Epidermal melanocyte (primary cell): ENCODE measurements around the gene SLC26A1.
"Not testable (repeated sequence)": the region's sequence is repeated elsewhere in the genome, so short reads cannot be mapped to it uniquely, and the experiment has no call there.

Experiments used
- DNase-seq: peaks from one replicate; pipeline ENCODE4 v3.0.0; 2011; ENCODE audit warnings: low spot score; ENCODE audit not compliant: insufficient read length

The SLC26A1 gene

DNA sequence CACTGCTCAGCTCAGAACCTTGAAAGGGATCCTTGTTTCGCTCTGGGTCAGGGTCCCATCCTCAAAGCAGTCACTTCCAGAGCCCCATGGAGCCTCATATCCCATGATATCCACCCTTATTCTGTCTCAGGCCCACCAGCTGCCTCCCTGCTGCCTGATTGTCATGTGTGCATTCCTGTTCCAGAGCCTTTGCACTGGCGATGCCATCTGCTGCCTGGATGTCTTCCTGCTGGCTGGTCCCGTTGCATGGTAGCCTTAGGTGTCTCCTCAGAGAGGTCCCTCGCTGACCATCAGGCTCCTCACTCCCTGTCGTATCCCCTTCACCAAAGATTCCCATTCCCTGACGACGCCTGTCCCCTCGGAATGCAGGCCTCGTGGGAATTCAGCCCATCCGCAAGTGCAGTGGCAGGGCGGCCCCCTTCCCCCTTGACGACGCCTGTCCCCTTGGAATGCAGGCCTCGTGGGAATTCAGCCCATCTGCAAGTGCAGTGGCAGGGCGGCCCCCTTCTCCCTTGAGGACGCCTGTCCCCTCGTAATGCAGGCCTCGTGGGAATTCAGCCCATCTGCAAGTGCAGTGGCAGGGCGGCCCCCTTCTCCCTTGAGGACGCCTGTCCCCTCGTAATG is 6.1 kb upstream of the SLC26A1 start:
- DNase-seq: not testable (repeated sequence)

GRCh38 chr4:998096-998691 is 5.0 kb upstream of the SLC26A1 start:
- no peak for DNase-seq

DNA sequence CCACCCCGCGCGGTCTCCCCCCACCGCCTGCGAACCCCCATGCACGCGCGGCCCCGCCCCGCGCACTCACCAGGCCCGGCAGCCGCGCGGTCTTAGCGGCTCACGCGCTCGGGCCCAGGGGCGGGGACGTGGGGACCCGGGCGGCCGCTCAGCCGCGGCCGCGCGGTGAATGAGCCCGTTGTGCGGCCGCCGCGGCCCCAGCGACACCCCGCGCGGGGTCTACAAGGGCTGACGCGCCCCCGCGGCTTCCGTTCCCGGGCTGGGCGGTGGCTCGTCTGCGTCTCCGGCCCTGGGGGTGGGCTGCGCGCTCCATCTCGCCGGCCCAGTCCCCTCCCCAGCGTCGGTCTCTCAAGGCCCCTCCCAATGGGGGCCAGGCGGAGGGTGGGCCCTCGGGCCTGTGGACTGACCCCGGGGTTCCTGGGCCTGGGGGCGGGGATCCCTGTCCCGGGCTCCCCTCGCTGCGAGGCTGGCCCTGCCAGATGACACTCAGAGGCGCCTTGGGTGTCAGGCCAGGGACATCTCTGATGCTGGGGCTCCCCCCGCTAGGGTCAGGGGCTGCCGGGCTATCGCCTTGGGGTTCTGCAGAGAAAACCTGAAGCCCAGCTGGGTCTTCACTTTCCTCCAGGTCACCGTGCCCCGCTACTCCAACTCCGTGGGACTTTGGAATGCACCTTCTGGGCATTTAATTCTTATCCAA is 4.3 kb upstream of the SLC26A1 start:
- DNase-seq: peak; percentile 75

DNA sequence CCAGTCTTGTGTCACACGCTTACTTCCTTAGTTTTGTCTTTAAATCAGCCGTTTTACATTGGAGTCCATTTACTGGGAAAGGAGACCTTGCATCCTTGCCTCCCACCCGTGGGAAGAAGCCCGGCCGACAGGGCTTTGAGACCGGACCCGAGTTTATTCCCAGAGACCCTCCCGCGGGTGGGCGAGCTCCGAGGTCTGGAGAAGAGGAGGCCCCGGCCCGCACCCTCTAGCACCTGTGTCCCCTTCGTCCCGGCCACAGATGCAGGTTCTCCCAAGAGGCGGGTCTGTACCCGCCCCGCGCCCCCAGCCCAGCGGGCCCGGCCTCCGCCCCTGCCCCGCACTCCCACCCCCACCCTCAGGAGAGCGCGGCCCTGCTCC is 3.8 kb upstream of the SLC26A1 start:
- no peak for DNase-seq

DNA sequence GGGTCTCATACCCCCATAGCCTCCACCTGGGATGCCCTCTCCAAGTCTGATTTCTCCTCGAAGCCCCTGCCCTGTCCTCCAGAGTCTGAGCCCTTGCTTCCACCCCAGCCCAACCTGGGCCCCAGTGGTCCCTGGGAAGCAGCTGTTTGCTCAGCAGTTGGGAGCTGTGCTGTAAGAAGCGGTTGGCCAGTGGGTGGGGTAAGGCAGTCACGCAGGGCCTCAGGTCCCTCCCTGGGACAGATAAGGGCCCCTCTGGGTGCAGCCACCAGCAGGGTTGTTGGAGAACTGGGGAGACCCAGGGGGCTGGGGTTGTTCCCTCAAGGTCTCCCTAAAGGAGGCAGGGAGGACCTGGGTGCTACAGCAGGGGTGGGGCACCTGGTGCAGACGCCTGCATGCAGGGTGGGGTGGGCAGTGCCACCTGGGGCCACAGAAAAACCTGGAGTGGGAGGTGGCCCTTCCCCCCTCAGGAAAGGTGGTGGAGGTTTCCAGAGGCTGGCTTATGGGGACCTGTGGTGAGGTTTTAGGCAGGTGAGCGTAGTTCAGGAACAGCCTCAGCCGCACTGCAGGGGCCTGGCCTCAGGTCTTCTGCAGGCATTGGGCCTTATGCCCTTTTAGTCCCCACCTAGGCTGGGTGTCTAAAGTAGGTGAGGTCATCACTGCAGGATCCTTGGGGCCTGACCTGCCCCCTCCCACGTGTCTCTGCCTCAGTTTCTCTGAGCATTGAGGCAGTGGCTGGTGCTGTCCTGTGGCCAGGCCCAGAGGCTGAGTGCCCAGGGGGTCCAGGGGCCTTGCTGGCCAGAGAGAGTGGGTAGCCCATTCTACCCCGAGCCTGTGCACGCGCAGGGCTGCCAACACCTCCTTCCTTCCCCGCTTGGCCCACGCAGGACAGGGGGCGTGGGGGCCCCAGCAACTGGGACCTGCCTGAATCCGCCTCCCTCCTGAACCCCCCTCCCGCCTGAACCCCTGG is 3.1 kb upstream of the SLC26A1 start:
- no peak for DNase-seq

GRCh38 chr4:995311-996026 is 2.3 kb upstream of the SLC26A1 start:
- DNase-seq: no peak

- DNase-seq: no peak
These were observed 700 bp downstream of the SLC26A1 start for GRCh38 chr4:992297-993110.

GRCh38 chr4:991451-992296 is 1.5 kb downstream of the SLC26A1 start:
- DNase-seq: no peak

DNA sequence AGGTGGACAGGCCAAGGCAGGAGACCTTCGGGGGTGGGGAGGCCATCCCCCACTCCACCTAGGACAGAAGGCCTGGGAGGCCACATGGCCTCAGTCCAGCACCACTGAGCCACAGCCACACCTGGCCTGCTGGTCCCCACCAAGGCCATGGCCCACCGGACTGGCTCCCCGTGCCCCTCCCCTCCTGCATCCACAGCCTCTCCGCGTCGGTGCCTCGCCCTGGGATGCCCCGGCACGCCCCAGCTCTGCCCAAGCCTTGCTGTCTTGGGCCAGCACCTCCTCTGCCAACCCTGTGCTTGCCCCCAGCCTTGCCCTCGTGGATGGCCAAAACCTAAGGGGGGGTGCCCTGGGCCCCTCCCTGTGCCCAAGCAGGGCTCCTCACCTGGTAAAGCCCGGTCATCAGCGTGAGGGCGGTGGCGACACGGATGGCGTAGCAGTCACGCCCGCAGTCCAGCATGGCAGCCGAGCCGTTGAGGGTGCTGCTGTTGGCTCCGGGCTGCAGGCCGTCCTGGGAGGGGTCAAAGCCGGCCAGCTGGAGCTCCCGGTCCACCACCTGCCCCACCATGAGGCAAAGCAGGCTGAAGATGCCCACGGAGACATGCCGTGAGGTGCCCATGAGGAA is 2.3 kb downstream of the SLC26A1 start:
- no peak for DNase-seq

GRCh38 chr4:989722-990471 is 3.3 kb downstream of the SLC26A1 start:
- DNase-seq: no peak

GRCh38 chr4:988726-989721 is 4.2 kb downstream of the SLC26A1 start:
- no peak for DNase-seq

DNA sequence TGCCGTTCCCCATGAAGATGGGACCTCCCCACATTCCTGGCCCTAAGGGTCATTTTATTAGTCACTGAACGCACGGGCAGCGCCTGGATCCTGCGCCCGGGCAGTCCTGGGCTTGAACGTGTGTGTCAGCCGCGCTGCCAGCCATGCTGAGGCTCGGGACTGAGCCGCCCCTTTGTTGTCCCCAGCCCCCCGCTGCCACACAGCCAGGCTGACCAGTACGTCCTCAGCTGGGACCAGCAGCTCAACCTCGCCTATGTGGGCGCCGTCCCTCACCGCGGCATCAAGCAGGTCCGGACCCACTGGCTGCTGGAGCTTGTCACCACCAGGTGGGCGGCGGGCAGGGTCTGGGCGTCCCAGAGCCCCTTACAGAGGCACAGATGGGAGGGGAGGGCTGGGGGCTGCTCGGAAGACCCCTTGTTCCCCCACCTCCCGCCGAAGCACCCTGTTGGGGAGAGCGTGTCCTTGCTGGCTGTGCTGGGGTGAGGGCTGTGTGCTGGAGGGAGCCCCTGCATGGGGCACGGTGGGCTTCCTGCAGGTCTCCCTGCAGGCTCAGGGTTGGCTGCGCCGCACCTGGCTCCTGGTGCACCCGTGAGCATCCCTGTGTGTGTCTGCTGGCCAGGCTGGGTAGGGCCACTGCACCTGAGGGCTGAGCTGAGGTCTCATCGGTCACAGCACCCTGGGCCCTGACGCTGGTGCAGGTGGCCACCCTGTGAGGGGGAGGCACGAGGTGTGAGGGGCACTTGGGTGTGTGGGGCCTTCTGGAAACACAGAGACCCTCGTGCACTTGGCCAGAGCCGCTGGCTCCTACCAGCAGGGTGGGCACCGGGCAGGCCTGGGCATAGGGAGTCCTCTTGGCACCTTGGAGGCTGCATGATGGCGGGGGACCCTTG is 5.3 kb downstream of the SLC26A1 start:
- DNase-seq: no peak

GRCh38 chr4:986879-987623 is 6.2 kb downstream of the SLC26A1 start, which contains the start of gene IDUA:
Gene IDUA (plus strand): TSS chr4:987044. CDS start chr4:987085, 41 bp downstream.
- peak; percentile 83 for DNase-seq

DNA sequence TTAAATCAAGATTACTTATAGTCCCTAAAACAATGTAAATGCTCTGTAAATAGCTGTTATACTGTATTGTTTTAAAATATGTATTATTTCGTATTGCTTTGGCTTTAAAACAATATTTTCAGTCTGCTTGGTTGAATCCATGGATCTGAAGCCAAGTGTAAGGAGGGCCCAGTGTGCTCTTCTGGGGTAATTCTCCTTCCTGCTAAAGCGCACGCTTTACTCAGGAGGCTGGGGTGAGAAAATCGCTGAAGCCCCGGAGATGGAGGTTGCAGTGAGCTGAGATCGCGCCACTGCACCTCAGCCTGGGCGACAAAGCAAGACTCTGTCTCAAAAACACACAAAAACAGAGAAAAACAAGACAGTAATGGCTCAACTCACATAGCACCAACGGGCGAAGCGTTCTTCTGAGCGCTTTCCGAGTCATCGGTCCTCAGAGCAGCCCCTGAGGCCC is 6.8 kb downstream of the SLC26A1 start:
- no peak for DNase-seq
